Measurements from ENCODE around the gene LIPJ.

GRCh38 chr10:88582411-88582805, 4.2 kb upstream of the LIPJ start:
- TF ChIP-seq, protein P1, sequence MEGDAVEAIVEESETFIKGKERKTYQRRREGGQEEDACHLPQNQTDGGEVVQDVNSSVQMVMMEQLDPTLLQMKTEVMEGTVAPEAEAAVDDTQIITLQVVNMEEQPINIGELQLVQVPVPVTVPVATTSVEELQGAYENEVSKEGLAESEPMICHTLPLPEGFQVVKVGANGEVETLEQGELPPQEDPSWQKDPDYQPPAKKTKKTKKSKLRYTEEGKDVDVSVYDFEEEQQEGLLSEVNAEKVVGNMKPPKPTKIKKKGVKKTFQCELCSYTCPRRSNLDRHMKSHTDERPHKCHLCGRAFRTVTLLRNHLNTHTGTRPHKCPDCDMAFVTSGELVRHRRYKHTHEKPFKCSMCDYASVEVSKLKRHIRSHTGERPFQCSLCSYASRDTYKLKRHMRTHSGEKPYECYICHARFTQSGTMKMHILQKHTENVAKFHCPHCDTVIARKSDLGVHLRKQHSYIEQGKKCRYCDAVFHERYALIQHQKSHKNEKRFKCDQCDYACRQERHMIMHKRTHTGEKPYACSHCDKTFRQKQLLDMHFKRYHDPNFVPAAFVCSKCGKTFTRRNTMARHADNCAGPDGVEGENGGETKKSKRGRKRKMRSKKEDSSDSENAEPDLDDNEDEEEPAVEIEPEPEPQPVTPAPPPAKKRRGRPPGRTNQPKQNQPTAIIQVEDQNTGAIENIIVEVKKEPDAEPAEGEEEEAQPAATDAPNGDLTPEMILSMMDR (IDR thresholded peaks at IDR 0.05), result no peak
- TF ChIP-seq POLR2A (IDR thresholded peaks at IDR 0.05) (no peak), POLR2AphosphoS5 (IDR thresholded peaks at IDR 0.05) (no peak)

Measured in prostate gland (tissue), 2 donors.